Kidney epithelial cell (primary cell): ENCODE data around the gene TSHZ3. TPM values are rescaled to one million over a fixed set of nuclear protein-coding genes. Genes with fewer than 3 reads are reported as not detected.

ENCODE experiments used
- DNase-seq: peaks from one replicate; pipeline ENCODE4 v3.0.0-alpha.2; 2010; ENCODE audit warnings: low read depth
- H3K27me3 ChIP-seq: 2 replicates; pipeline ENCODE4 v1.6.0; 2011; ENCODE audit warnings: low read length; ENCODE audit not compliant: control insufficient read depth, insufficient read depth
- H3K36me3 ChIP-seq: 2 replicates; pipeline ENCODE4 v1.5.1; 2011; ENCODE audit warnings: low read length; ENCODE audit not compliant: control insufficient read depth, insufficient read depth
- H3K4me3 ChIP-seq: 2 replicates; pipeline ENCODE4 v1.5.1; 2011; ENCODE audit warnings: low read depth, mild to moderate bottlenecking, control low read depth, low read length
- CTCF ChIP-seq: IDR thresholded peaks from 2 replicates; pipeline ENCODE4 v1.5.1; 2011; ENCODE audit warnings: mild to moderate bottlenecking, moderate library complexity, low read length, control low read depth, inconsistent platforms; ENCODE audit not compliant: insufficient read depth, poor library complexity, severe bottlenecking
- total RNA-seq: library from RNA; depleted of rRNA; stranded (reverse); fragments of >200 nt; gene quantifications from 2 replicates; pipeline ENCODE4 v1.2.3, GENCODE V29; 2015

The TSHZ3 gene
- total RNA-seq, 1 donor from 2014 or later, result 2.4 TPM

- H3K27me3 ChIP-seq, result no peaks in the 10 kb centered on the region
- H3K36me3 ChIP-seq, result no peaks in the 10 kb centered on the region
- no peak for TF ChIP-seq CTCF
- no peak for DNase-seq
- H3K4me3 ChIP-seq, result no peak overlapping the region
Measured at GRCh38 chr19:31306006-31306753, 43.1 kb downstream of the TSHZ3 start.

- no peak for DNase-seq
- H3K4me3 ChIP-seq, result no peak overlapping the region
- H3K27me3 ChIP-seq, result no peaks in the 10 kb centered on the region
- H3K36me3 ChIP-seq, result no peaks in the 10 kb centered on the region
- no peak for TF ChIP-seq CTCF
Measured at GRCh38 chr19:31304831-31305312, 44.4 kb downstream of the TSHZ3 start.

- DNase-seq, result no peak
- Histone ChIP-seq H3K4me3 (no peak overlapping the region), H3K27me3 (no peaks in the 10 kb centered on the region), H3K36me3 (no peaks in the 10 kb centered on the region)
- no peak for TF ChIP-seq CTCF
Measured at GRCh38 chr19:31303262-31303815, 45.9 kb downstream of the TSHZ3 start.

- TF ChIP-seq CTCF, result no peak
- Histone ChIP-seq H3K36me3 (no peaks in the 10 kb centered on the region), H3K27me3 (no peaks in the 10 kb centered on the region), H3K4me3 (no peak overlapping the region)
- no peak for DNase-seq
Measured at GRCh38 chr19:31301306-31301980, 47.8 kb downstream of the TSHZ3 start.

- Histone ChIP-seq H3K4me3 (no peak overlapping the region), H3K36me3 (no peaks in the 10 kb centered on the region), H3K27me3 (no peaks in the 10 kb centered on the region)
- TF ChIP-seq CTCF, result no peak
- no peak for DNase-seq
Measured at GRCh38 chr19:31300422-31300821, 48.8 kb downstream of the TSHZ3 start.
